Vagina (tissue), 2 donors: ENCODE data around the gene KMT2C.
"Not testable (repeated sequence)": the region's sequence is repeated elsewhere in the genome, so short reads cannot be mapped to it uniquely, and the experiment has no call there.

Experiments
- CTCF ChIP-seq, 3 experiments: fragments of 450-650 bp in 2 of 3; fragments of 200-600 bp in 1 of 3; sonication (generic) in 1 of 3; IDR thresholded peaks; one replicate each; pipeline ENCODE4 v1.5.1; 2017 to 2019; ENCODE audit warnings: antibody characterized with exemption in 3 of 3, mild to moderate bottlenecking in 2 of 3, moderate library complexity in 2 of 3
- POLR2A ChIP-seq, 2 donors: fragments of 450-650 bp; IDR thresholded peaks; one replicate each; pipeline ENCODE4 v1.6.1; 2017; ENCODE audit warnings: antibody characterized with exemption in 2 of 2, mild to moderate bottlenecking in 2 of 2, moderate library complexity in 2 of 2
- POLR2AphosphoS5 ChIP-seq, 2 donors: sonication (generic); formaldehyde crosslinking; IDR thresholded peaks; one replicate each; pipeline ENCODE4 v1.9.0; 2017; ENCODE audit warnings: antibody characterized with exemption in 2 of 2, mild to moderate bottlenecking in 2 of 2, low read depth in 1 of 2; ENCODE audit not compliant: insufficient read depth in 1 of 2

GRCh38 chr7:152208766-152209165 lies 227.0 kb downstream of the KMT2C start:
- not testable (repeated sequence) for TF ChIP-seq POLR2A (IDR thresholded peaks at IDR 0.05); CTCF (IDR thresholded peaks at IDR 0.05); POLR2AphosphoS5 (IDR thresholded peaks at IDR 0.05; ENCODE audit: insufficient read depth in 1 of 2, low read depth in 1 of 2)
